Fibroblast of lung (primary cell): ENCODE results near the gene TP73. TPM values are rescaled to one million over a fixed set of nuclear protein-coding genes. Genes with fewer than 3 reads are reported as not detected.

Source experiments
- DNase-seq, 2 donors: peaks; one replicate each; pipeline versions ENCODE4 v3.0.0 to v3.0.0-alpha.2; 2010; ENCODE audit warnings: low read depth in 2 of 2
- H2AFZ ChIP-seq: 2 replicates; pipeline ENCODE4 v1.5.1; 2012; ENCODE audit warnings: low read length, control low read depth, inconsistent platforms
- H3K27ac ChIP-seq: 2 replicates; pipeline ENCODE4 v1.5.1; 2011; ENCODE audit warnings: low read length, control low read depth; ENCODE audit not compliant: insufficient read depth
- H3K27me3 ChIP-seq: 2 replicates; pipeline ENCODE4 v1.5.1; 2011; ENCODE audit warnings: mild to moderate bottlenecking, low read length; ENCODE audit not compliant: control insufficient read depth, insufficient read depth
- H3K36me3 ChIP-seq: 2 replicates; pipeline ENCODE4 v1.5.1; 2011; ENCODE audit warnings: low read length; ENCODE audit not compliant: control insufficient read depth, insufficient read depth
- H3K4me1 ChIP-seq: 2 replicates; pipeline ENCODE4 v1.5.1; 2011; ENCODE audit warnings: low read length; ENCODE audit not compliant: control insufficient read depth, insufficient read depth; ENCODE audit errors: extremely low read depth
- H3K4me2 ChIP-seq: 2 replicates; pipeline ENCODE4 v1.5.1; 2011; ENCODE audit warnings: low read length, control low read depth; ENCODE audit not compliant: insufficient read depth; ENCODE audit errors: extremely low read depth
- H3K4me3 ChIP-seq, 4 experiments: fragments of 200-600 bp in 1 of 4; sonication (generic) in 1 of 4; replicated peaks in 1 of 4; 2 replicates each; pipeline ENCODE4 v1.5.1; 2011 to 2016; ENCODE audit warnings: low read length in 4 of 4, low read depth in 3 of 4, mild to moderate bottlenecking in 3 of 4, control low read depth in 2 of 4, inconsistent platforms in 1 of 4, mixed read lengths in 1 of 4; ENCODE audit not compliant: insufficient read depth in 1 of 4; ENCODE audit errors: control extremely low read depth in 1 of 4
- H3K79me2 ChIP-seq: 2 replicates; pipeline ENCODE4 v1.5.1; 2012; ENCODE audit warnings: mild to moderate bottlenecking, low read length, inconsistent platforms; ENCODE audit not compliant: control insufficient read depth, insufficient read depth
- H3K9ac ChIP-seq: 2 replicates; pipeline ENCODE4 v1.5.1; 2011; ENCODE audit warnings: mild to moderate bottlenecking, low read length, control low read depth; ENCODE audit not compliant: insufficient read depth
- H3K9me3 ChIP-seq: 2 replicates; pipeline ENCODE4 v1.5.1; 2012; ENCODE audit warnings: low read depth, low read length; ENCODE audit not compliant: control insufficient read depth, insufficient read depth
- H4K20me1 ChIP-seq: 2 replicates; pipeline ENCODE4 v1.5.1; 2011; ENCODE audit warnings: low read length; ENCODE audit not compliant: control insufficient read depth, insufficient read depth; ENCODE audit errors: extremely low read depth
- EZH2 ChIP-seq: IDR thresholded peaks from 2 replicates; pipeline ENCODE4 v1.5.1; 2012; ENCODE audit warnings: low read length, control low read depth, mild to moderate bottlenecking; ENCODE audit errors: missing control alignments
- polyA plus RNA-seq, 2 donors: library from polyadenylated mRNA; depleted of rRNA in 1 of 2; stranded (reverse) in 1 of 2; unstranded in 1 of 2; fragments of >200 nt; gene quantifications; 2 replicates each; pipeline ENCODE4 v1.2.1, GENCODE V29; 2011 to 2012; ENCODE audit warnings: missing spikeins in 1 of 2
- total RNA-seq: library from RNA; depleted of rRNA; stranded (reverse); fragments of >200 nt; gene quantifications from 2 replicates; pipeline ENCODE4 v1.2.1, GENCODE V29; 2014
- TF ChIP-seq, protein P1 (sequence below), 2 donors: IDR thresholded peaks in 1 of 2; conservative IDR thresholded peaks in 1 of 2; 1 replicate in 1 of 2; 2 replicates in 1 of 2; pipeline ENCODE4 v1.5.1; 2011 to 2012; ENCODE audit warnings: low read length in 2 of 2, control low read depth in 1 of 2, inconsistent platforms in 1 of 2, low read depth in 1 of 2, mild to moderate bottlenecking in 1 of 2

TP73 gene
- total and polyA plus RNA-seq, 2 donors (not counting 1 experiment from before 2014, with no cell fraction given): not detected

GRCh38 chr1:3674100-3675094 lies 22.1 kb downstream of the TP73 start:
- Histone ChIP-seq H4K20me1 (no peaks in the 10 kb centered on the region), H3K9ac (no peak overlapping the region), H3K27ac (no peak overlapping the region), H3K36me3 (no peaks in the 10 kb centered on the region), H3K9me3 (no peaks in the 10 kb centered on the region), H3K27me3 (no peaks in the 10 kb centered on the region), H2AFZ (no peak overlapping the region), H3K79me2 (no peaks in the 10 kb centered on the region), H3K4me2 (no peak overlapping the region), H3K4me3 (no peak overlapping the region), H3K4me1 (no peaks in the 10 kb centered on the region)
- DNase-seq: no peak
- TF ChIP-seq, protein P1, sequence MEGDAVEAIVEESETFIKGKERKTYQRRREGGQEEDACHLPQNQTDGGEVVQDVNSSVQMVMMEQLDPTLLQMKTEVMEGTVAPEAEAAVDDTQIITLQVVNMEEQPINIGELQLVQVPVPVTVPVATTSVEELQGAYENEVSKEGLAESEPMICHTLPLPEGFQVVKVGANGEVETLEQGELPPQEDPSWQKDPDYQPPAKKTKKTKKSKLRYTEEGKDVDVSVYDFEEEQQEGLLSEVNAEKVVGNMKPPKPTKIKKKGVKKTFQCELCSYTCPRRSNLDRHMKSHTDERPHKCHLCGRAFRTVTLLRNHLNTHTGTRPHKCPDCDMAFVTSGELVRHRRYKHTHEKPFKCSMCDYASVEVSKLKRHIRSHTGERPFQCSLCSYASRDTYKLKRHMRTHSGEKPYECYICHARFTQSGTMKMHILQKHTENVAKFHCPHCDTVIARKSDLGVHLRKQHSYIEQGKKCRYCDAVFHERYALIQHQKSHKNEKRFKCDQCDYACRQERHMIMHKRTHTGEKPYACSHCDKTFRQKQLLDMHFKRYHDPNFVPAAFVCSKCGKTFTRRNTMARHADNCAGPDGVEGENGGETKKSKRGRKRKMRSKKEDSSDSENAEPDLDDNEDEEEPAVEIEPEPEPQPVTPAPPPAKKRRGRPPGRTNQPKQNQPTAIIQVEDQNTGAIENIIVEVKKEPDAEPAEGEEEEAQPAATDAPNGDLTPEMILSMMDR (conservative IDR thresholded peaks at IDR 0.05 in 1 of 2, IDR thresholded peaks at IDR 0.05 in 1 of 2; ENCODE audit: low read depth in 1 of 2, low read length in 2 of 2): no peak
- no peak for TF ChIP-seq EZH2

DNA sequence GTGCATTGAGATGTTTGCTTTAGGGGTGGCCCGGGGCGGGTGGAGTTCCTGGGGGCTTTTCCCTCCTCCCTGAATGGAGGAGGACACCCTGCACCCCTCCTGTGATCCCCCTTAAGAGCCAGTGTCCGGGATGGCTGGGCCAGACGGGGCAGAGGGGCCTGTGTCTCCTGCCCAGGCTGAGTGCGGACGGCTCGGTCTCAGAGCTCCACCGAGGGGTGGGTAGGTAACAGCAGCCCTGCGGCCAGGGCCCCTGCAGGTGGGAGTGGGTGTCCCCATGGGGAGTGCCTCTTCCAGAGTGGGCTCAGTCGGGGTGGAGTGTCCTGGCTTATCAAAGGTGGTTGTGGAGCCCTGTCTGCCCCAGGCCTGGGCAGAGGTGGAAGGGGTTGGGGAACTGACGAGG lies 23.1 kb downstream of the TP73 start:
- Histone ChIP-seq H3K4me2 (no peak overlapping the region), H3K27me3 (no peaks in the 10 kb centered on the region), H3K36me3 (no peaks in the 10 kb centered on the region), H3K9ac (no peak overlapping the region), H3K79me2 (no peaks in the 10 kb centered on the region), H4K20me1 (no peaks in the 10 kb centered on the region), H2AFZ (no peak overlapping the region), H3K4me1 (no peaks in the 10 kb centered on the region), H3K9me3 (no peaks in the 10 kb centered on the region), H3K27ac (no peak overlapping the region), H3K4me3 (no peak overlapping the region)
- no peak for DNase-seq
- TF ChIP-seq, protein P1 (conservative IDR thresholded peaks at IDR 0.05 in 1 of 2, IDR thresholded peaks at IDR 0.05 in 1 of 2; ENCODE audit: low read depth in 1 of 2, low read length in 2 of 2): no peak
- TF ChIP-seq EZH2: no peak

- H3K36me3 ChIP-seq: no peaks in the 10 kb centered on the region
- H3K27me3 ChIP-seq: no peaks in the 10 kb centered on the region
- H4K20me1 ChIP-seq: no peaks in the 10 kb centered on the region
- no peaks in the 10 kb centered on the region for H3K4me1 ChIP-seq
- no peak overlapping the region for H2AFZ ChIP-seq
- no peak overlapping the region for H3K9ac ChIP-seq
- H3K27ac ChIP-seq: no peak overlapping the region
- no peaks in the 10 kb centered on the region for H3K9me3 ChIP-seq
- H3K4me3 ChIP-seq: no peak overlapping the region
- H3K79me2 ChIP-seq: no peaks in the 10 kb centered on the region
- no peak for DNase-seq
- H3K4me2 ChIP-seq: no peak overlapping the region
- TF ChIP-seq, protein P1 (conservative IDR thresholded peaks at IDR 0.05 in 1 of 2, IDR thresholded peaks at IDR 0.05 in 1 of 2; ENCODE audit: low read depth in 1 of 2, low read length in 2 of 2): no peak
- no peak for TF ChIP-seq EZH2
Observed at GRCh38 chr1:3676581-3677470, 24.5 kb downstream of the TP73 start.
